Measurements from ENCODE around the gene TOMT.
"Not testable (repeated sequence)": the region's sequence is repeated elsewhere in the genome, so short reads cannot be mapped to it uniquely, and the experiment has no call there.

DNA sequence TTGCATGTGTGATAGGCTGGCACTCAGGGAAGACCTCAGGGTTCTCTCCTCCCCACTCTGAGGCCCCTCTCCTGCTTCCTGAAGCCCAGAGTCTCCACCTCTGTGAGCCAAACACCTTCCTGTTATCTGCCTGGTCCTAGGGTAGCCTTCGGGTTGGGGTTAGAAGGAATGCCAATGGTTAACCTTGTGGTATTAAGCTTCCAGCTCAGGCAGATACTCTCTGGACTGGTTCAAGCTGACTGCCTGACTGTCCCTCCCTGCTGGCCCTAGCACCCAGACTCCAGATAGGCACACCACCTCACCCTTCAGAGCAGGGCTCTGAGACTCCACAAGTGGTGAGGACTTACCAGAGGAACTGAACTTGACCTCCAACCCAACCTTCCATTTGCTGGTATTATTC is 36.8 kb downstream of the TOMT start:
- not testable (repeated sequence) for TF ChIP-seq CTCF (IDR thresholded peaks at IDR 0.05 in 4 of 5, conservative IDR thresholded peaks at IDR 0.05 in 1 of 5); POLR2A (IDR thresholded peaks at IDR 0.05)

Data from gastrocnemius medialis (tissue), 4 donors.